Measurements from ENCODE around the gene KCNQ5.
"Not testable (repeated sequence)": the region's sequence is repeated elsewhere in the genome, so short reads cannot be mapped to it uniquely, and the experiment has no call there.

KCNQ5 gene

GRCh38 chr6:72952808-72953630 lies 331.2 kb downstream of the KCNQ5 start:
- DNase-seq (ENCODE audit: low spot score), result peak; percentile 2

GRCh38 chr6:72953971-72954381 lies 332.1 kb downstream of the KCNQ5 start:
- no peak for DNase-seq (ENCODE audit: low spot score)

GRCh38 chr6:72954716-72955115 lies 332.9 kb downstream of the KCNQ5 start:
- DNase-seq (ENCODE audit: low spot score), result no peak

DNA sequence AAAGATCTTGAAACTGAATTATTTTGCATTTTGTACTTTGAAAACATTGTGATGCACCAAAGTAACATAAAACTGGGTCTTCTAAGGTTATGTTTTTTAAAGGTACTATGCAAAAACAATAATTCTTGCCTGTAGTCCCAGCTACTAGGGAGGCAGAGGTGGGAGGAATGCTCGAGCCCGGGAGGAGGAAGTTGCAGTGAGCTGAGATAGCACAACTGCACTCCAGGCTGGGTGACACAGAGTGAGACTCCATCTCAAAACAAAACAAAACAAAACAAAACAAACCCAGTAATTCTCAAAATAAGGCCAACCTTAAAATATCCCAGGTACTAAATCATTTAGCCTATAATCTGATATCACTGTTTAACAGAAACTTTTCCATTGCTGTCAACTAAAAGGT lies 333.8 kb downstream of the KCNQ5 start:
- DNase-seq (ENCODE audit: low spot score), result no peak

DNA sequence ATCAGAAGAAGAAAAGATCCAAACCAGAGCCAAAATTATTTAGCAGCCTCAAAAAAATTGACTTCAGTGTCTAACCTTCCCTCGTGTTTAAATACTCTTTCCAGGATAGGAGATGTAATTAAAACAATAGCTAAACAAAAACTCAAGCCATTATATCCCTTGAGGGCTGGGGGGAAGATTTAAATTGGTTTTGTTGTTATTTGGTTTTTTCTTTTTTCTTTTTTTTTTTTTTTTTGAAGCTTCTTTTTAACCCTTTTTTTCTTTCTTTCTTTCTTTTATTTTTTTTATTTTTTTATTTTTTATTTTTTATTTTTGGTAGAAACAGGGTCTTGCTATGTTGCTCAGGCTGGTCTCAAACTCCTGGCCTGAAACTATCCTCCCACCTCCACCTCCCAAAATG lies 334.4 kb downstream of the KCNQ5 start:
- no peak for DNase-seq (ENCODE audit: low spot score)

GRCh38 chr6:72959821-72960220 lies 338.0 kb downstream of the KCNQ5 start:
- no peak for DNase-seq (ENCODE audit: low spot score)

DNA sequence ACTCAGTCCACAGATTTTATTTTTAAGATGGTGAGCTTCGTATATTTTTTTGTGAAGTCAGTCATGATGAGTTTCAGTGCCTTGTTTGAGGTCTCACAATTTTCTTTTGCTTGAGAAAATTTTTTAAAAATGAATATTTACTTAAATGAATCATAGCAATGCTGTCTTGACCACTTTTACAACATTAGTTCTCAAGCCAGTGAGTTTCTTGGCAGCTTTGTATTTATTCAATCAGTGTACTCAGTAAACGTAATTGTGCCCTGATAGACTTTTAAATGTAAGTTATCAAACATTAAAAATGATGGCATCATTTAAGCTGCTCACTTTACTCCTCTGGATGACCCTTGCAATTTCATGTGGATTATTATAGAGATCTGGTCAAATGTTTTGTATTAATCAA lies 342.1 kb downstream of the KCNQ5 start:
- no peak for DNase-seq (ENCODE audit: low spot score)

- no peak for DNase-seq (ENCODE audit: low spot score)
These were observed 344.9 kb downstream of the KCNQ5 start for GRCh38 chr6:72966628-72967280.

DNA sequence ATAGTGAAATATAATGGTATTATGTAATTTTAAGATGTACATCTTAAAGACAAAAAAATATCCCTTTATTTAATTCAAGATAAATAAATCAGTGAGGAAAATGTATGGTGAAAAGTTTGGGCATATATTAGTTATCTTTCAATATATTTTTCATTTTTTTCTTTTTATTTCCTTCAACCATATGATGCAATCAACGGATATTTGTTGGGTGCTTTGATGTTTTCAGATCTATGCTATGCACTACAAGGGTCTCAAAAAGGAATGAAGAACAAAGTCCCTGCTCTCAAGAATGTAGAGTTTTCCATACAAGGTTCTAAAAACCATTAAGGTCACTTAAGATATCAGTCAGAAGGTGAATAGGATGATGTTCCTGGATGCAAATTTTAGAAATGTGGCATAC lies 345.5 kb downstream of the KCNQ5 start:
- no peak for DNase-seq (ENCODE audit: low spot score)

- DNase-seq (ENCODE audit: low spot score), result peak; percentile 28
These were observed 346.8 kb downstream of the KCNQ5 start for GRCh38 chr6:72968704-72969103.

DNA sequence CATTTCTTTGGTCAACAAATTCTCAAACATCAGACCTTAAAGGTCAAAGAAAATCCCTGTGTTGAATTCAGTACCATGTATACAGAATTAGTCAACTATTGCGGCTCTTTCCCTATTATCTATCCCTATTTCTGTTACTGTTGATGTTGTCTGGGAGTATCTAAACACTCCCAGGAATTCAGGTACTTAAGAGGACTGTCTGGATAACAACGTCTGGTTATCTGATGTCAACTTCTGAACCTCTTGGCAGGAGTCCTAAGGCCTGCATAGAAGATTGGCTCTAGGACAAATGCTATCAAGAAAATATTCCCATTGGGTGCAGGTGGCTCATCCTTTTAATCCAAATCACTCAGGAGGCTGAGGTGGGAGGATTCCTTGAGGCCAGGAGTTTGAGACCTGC lies 347.8 kb downstream of the KCNQ5 start:
- no peak for DNase-seq (ENCODE audit: low spot score)

GRCh38 chr6:72972579-72972978 lies 350.7 kb downstream of the KCNQ5 start:
- DNase-seq (ENCODE audit: low spot score), result no peak

DNA sequence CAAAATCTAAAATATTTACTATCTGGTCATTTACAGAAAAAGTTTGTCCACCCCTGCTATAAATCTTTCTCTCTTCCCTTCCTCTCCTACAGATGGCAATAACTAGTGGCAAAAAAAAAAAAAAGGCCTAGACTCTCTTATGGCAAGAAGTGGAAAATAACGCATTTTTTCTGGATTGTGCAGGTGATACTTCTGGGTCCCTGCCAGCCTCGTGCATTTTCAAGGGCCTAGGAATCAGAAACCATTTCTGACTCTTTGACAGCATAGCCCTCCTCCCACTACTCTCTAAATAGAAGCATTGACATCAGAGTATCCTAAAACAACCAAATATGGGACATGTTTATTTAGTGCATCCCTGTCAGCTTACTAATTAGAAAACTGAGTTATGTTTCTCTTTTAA lies 352.4 kb downstream of the KCNQ5 start:
- DNase-seq (ENCODE audit: low spot score), result no peak

- DNase-seq (ENCODE audit: low spot score), result no peak
These were observed 353.5 kb downstream of the KCNQ5 start for GRCh38 chr6:72975352-72975752.

DNA sequence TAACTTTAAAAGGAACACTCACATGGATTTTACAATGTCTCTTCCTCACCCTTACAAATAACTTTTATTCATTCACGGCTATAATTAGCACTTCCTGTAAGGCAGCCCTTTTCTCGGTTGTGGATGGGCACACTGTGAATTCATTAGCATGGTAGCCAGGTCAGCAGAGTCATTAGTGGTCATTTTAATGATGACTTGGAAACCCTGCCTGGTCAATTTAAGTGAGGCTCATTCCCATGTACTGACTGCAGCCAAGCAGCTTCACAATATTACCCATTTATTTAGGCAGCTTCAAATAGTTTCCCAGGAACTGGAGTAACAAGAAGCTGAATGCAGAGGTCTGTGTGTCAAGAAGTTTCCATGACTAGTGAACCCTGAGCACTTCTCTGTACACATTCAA lies 354.6 kb downstream of the KCNQ5 start:
- no peak for DNase-seq (ENCODE audit: low spot score)

DNA sequence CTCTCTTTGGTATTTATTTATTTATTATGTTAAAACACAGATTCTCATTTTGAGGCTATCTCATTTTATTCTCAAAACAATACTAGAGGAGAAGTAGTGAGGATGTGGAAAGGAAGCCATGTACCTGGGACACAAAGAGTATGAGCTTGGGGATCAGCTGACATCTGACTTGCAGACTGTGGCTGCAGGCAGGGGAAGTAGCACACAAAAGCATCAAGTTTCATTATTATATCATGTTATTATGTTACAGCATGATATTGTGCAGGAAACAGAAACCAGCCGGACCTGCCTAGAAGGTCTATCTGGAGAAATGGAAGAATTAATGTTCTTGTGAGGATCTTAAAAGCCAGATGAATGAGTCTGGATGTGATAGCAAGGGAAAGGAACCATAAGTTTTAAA lies 355.2 kb downstream of the KCNQ5 start:
- DNase-seq (ENCODE audit: low spot score), result no peak

- not testable (repeated sequence) for DNase-seq (ENCODE audit: low spot score)
These were observed 356.9 kb downstream of the KCNQ5 start for GRCh38 chr6:72978808-72979207.

DNA sequence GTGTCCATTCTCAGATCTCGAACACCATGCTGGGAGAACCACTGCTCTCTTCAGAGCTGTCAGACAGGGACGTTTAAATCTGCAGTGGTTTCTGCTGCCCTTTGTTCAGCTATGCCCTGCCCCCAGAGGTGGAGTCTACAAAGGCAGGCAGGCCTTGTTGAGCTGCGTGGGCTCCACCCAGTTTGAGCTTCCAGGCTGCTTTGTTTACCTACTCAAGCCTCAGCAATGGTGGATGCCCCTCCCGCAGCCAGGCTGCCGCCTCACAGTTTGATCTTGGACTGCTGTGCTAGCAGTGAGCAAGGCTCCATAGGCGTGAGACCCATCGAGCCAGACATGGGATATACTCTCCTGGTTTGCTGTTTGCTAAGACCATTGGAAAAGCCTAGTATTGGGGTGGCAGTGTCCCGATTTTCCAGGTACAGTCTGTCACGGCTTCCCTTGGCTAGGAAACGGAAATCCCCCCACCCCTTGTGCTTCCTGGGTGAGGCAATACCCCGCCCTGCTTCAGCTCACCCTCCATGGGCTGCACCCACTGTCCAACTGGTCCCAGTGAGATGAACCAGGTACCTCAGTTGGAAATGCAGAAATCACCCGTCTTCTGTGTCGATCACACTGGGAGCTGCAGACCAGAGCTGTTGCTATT lies 362.4 kb downstream of the KCNQ5 start:
- DNase-seq (ENCODE audit: low spot score), result not testable (repeated sequence)

DNA sequence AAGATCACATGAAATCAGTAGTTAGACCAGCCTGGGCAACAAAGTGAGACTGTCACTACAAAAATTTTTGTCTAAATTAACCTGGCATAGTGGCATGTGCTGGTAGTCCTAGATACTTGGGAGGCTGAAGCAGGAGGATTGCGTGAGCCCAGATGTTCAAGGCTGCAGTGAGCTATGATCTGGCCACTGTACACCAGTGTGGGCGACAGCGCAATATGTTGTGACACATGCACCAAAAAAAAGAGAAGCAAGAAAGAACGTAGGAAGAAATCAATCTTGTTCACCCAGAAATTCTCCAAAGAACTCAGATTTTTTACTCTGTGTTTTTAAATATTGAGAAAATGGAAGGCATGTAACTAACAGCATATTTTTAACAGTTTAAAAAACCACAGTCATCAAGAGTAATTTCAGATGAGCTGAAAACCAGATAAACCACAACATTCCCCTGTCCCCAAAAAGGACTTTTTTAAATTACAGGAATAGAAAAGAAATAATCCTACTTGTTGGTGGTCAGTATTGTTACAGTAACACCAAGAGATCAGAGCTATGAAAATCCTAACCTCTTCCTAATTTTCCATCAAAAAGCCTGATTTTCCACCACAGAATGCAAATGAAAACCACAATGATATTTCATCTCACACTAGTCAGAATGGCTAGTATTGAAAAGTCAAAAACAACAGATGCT lies 363.3 kb downstream of the KCNQ5 start:
- no peak for DNase-seq (ENCODE audit: low spot score)

DNA sequence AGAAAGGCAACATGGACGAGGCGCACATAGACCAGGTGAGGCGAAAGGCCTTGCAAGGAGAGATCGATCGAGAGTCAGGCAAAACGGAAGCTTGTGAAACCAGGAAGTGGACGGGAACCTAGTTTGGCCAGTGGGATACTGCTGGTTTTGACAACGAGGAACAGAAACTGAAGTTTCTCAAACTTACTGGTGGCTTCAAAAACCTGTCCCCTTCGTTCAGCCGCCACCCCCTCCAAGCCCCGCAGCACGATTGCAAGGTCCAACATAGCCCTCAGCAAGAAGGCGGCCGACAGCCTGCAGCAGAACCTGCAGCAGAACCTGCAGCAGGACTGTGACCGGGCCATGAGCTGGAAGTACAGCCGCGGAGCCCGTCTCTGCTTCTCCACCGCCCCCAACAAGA lies 365.4 kb downstream of the KCNQ5 start:
- DNase-seq (ENCODE audit: low spot score), result no peak

DNA sequence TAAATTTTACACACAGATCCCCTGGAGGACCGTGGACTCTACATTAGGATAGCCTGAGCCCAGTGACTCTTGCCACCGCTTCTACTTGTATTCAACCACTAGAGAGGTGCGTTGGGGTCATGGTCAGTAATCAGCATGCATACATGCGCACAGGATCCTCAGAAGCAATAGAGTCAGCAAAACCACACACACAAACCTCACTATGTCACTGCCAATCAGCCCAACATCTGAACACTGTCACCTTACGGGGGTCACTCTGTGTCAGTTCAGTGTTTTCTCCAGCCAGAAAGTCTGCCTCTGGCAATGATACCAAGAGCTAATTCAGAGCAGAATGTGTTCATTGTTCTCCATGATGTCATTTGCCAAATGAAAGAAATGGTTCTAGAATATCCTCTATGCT lies 378.1 kb downstream of the KCNQ5 start:
- DNase-seq (ENCODE audit: low spot score), result no peak

DNA sequence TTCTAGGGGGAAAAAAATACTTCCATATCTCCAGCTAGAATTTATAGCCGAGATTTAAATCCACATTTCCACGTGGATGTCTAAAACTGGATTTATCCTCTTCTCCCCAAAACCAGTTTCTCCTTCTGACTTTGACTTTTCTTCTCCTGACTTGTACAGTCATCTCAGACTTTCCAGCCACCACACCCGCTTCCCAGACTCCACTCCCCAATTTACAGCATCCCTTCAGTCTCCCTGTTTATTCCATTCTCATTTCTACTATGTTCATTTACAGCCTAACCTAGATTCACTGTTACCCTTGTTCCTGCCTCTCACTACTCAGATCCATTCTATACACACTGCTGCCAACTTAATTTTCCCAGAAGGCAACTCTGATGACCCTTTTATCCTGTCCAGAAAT lies 378.6 kb downstream of the KCNQ5 start:
- no peak for DNase-seq (ENCODE audit: low spot score)

GRCh38 chr6:73002588-73002987 lies 380.7 kb downstream of the KCNQ5 start:
- no peak for DNase-seq (ENCODE audit: low spot score)

All from RKO (cell line).